OCI-LY3 (cell line): ENCODE data around the gene CELF1.

ENCODE experiments used
- H2AFZ ChIP-seq: fragments of 200-600, 300-600 bp; shearing (Covaris generic); 2 replicates; pipeline ENCODE4 v1.6.0; 2014; ENCODE audit warnings: antibody characterized with exemption, low read depth, low read length
- H3K27ac ChIP-seq: fragments of 200-600, 300-600 bp; sonication (generic); 2 replicates; pipeline ENCODE4 v1.5.1; 2014; ENCODE audit warnings: mild to moderate bottlenecking, low read length, moderate library complexity, mixed read lengths
- H3K27me3 ChIP-seq: fragments of 200-600, 300-600 bp; sonication (generic); 2 replicates; pipeline ENCODE4 v1.6.1; 2014; ENCODE audit warnings: low read depth, low read length, mixed read lengths
- H3K36me3 ChIP-seq: fragments of 200-600, 300-600 bp; sonication (generic); replicated peaks from 2 replicates; pipeline ENCODE3; 2014; ENCODE audit warnings: low read depth, low read length, mixed read lengths
- H3K4me1 ChIP-seq: fragments of 300-600, 200-600 bp; sonication (generic); 2 replicates; pipeline ENCODE4 v1.6.1; 2014; ENCODE audit warnings: low read length, mixed read lengths
- H3K4me2 ChIP-seq: fragments of 200-600, 300-600 bp; sonication (generic); 2 replicates; pipeline ENCODE4 v1.6.1; 2014; ENCODE audit warnings: low read length, mixed read lengths
- H3K4me3 ChIP-seq: fragments of 300-600, 200-600 bp; sonication (generic); 2 replicates; pipeline ENCODE4 v1.5.1; 2014; ENCODE audit warnings: antibody characterized with exemption, mild to moderate bottlenecking, low read length, moderate library complexity
- H3K79me2 ChIP-seq: fragments of 300-600, 200-600 bp; shearing (Covaris generic); 2 replicates; pipeline ENCODE4 v1.6.1; 2014; ENCODE audit warnings: mild to moderate bottlenecking, low read length, mixed read lengths
- H3K9ac ChIP-seq: fragments of 300-600, 200-600 bp; shearing (Covaris generic); 2 replicates; pipeline ENCODE4 v1.6.0; 2014; ENCODE audit warnings: mild to moderate bottlenecking, low read length, moderate library complexity
- H3K9me3 ChIP-seq: fragments of 200-600, 300-600 bp; shearing (Covaris generic); 2 replicates; pipeline ENCODE4 v1.6.1; 2014; ENCODE audit warnings: low read length, mixed read lengths; ENCODE audit not compliant: insufficient read depth
- H4K20me1 ChIP-seq: fragments of 200-600, 300-600 bp; sonication (generic); 2 replicates; pipeline ENCODE4 v1.6.1; 2016; ENCODE audit warnings: low read length, mixed read lengths; ENCODE audit not compliant: insufficient read depth
- EZH2phosphoT487 ChIP-seq: fragments of 200-600 bp; shearing (Covaris generic); IDR thresholded peaks from 2 replicates; pipeline ENCODE4 v1.6.1; 2018; ENCODE audit warnings: antibody characterized with exemption, mixed run types, low read depth
- TF ChIP-seq, protein P1 (sequence below): fragments of 200-600, 300-600 bp; sonication (generic); IDR thresholded peaks from 2 replicates; pipeline ENCODE4 v1.5.1; 2014; ENCODE audit warnings: antibody characterized with exemption, low read length, low read depth

CELF1 gene

DNA sequence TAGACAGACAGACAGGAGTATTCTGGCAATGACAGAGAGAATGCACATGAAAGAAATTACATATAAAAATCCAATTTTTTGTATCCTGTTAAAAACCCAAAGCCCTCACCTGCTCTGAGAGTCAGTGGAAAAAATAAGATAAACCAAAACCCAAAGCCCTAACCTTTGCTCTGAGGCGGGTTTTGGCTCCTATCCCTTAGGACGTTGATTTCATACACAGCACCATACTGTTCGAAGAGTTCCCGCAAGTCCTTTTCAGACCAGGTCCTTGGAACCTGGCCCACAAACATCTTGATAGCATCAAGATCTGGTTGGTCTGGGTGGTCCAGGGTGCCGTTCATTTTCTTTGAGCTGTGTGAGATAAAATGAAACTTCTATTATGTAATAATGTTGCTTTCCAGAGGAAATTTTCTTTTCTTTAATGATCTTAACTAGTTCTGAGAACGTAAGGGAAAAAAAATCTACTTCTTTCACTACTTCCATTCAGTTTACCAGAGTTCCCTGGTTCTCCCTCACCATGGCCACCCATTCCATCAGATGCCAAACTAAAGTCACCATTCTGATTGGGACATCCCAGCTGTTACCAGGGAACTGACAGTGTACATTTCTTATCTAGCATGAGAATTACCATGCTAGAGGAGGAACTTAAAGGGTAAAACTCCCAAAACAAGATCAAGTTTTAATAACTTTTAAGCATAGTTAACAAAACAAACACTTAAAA is 64.1 kb downstream of the CELF1 start:
- Histone ChIP-seq H4K20me1 (peaks cover 33% of the 10 kb centered on the region), H3K27ac (no peak overlapping the region), H3K36me3 (peaks cover 57% of the 10 kb centered on the region), H3K4me3 (no peak overlapping the region), H3K4me1 (no peaks in the 10 kb centered on the region), H3K9ac (no peak overlapping the region), H2AFZ (no peak overlapping the region), H3K27me3 (no peaks in the 10 kb centered on the region), H3K4me2 (no peak overlapping the region), H3K9me3 (no peaks in the 10 kb centered on the region), H3K79me2 (peaks cover 72% of the 10 kb centered on the region)
- TF ChIP-seq, protein P1, sequence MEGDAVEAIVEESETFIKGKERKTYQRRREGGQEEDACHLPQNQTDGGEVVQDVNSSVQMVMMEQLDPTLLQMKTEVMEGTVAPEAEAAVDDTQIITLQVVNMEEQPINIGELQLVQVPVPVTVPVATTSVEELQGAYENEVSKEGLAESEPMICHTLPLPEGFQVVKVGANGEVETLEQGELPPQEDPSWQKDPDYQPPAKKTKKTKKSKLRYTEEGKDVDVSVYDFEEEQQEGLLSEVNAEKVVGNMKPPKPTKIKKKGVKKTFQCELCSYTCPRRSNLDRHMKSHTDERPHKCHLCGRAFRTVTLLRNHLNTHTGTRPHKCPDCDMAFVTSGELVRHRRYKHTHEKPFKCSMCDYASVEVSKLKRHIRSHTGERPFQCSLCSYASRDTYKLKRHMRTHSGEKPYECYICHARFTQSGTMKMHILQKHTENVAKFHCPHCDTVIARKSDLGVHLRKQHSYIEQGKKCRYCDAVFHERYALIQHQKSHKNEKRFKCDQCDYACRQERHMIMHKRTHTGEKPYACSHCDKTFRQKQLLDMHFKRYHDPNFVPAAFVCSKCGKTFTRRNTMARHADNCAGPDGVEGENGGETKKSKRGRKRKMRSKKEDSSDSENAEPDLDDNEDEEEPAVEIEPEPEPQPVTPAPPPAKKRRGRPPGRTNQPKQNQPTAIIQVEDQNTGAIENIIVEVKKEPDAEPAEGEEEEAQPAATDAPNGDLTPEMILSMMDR, result no peak
- TF ChIP-seq EZH2phosphoT487, result no peak

DNA sequence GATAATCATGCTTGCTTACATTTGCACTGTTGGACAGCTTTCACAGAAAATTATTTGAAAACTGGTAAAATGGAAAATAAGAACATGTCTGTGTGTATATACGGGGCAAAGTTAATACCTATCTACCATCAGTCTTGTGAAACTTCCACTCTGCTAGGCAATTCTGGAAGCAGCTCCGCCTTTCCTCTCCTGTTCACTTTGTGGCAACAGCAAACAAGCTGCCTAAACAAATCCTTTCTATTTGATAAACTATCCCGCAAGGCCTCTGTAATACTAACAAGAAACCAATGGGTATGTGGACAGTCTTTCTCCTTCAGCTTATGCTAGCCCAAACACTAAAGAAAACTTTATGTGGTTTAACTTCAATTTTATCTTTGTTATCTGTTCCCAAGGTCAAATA is 64.8 kb downstream of the CELF1 start:
- Histone ChIP-seq H3K9ac (no peak overlapping the region), H3K4me3 (no peak overlapping the region), H3K27ac (no peak overlapping the region), H3K36me3 (peaks cover 60% of the 10 kb centered on the region), H3K9me3 (no peaks in the 10 kb centered on the region), H2AFZ (no peak overlapping the region), H3K79me2 (peaks cover 72% of the 10 kb centered on the region), H3K4me1 (no peaks in the 10 kb centered on the region), H3K27me3 (no peaks in the 10 kb centered on the region), H4K20me1 (peaks cover 27% of the 10 kb centered on the region), H3K4me2 (no peak overlapping the region)
- no peak for TF ChIP-seq EZH2phosphoT487
- TF ChIP-seq, protein P1, result no peak

DNA sequence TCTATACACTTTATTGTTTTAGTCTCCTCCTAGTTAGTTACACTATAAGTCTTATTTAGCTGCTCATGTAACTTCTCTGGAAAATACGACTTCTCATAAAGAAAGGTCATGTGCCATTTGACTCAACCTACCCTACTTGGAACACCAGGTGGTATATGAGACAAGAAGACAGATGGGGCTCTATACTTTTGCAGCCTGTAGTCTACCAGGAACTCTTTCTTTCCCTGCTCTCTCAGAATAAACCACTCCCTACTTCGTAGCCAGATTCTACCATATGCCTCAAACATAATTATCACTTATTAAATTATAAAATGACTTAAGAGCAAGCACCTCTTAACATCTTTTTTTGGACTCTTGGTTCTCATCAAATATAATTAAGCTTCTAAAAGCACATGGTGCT is 65.5 kb downstream of the CELF1 start:
- H3K4me2 ChIP-seq, result no peak overlapping the region
- TF ChIP-seq, protein P1, result no peak
- TF ChIP-seq EZH2phosphoT487, result no peak
- no peaks in the 10 kb centered on the region for H3K27me3 ChIP-seq
- H3K9ac ChIP-seq, result no peak overlapping the region
- no peak overlapping the region for H3K4me3 ChIP-seq
- H3K79me2 ChIP-seq, result peaks cover 68% of the 10 kb centered on the region
- H3K36me3 ChIP-seq, result peaks cover 61% of the 10 kb centered on the region
- no peak overlapping the region for H3K27ac ChIP-seq
- peaks cover 22% of the 10 kb centered on the region for H4K20me1 ChIP-seq
- H3K9me3 ChIP-seq, result no peaks in the 10 kb centered on the region
- no peak overlapping the region for H2AFZ ChIP-seq
- H3K4me1 ChIP-seq, result no peaks in the 10 kb centered on the region

DNA sequence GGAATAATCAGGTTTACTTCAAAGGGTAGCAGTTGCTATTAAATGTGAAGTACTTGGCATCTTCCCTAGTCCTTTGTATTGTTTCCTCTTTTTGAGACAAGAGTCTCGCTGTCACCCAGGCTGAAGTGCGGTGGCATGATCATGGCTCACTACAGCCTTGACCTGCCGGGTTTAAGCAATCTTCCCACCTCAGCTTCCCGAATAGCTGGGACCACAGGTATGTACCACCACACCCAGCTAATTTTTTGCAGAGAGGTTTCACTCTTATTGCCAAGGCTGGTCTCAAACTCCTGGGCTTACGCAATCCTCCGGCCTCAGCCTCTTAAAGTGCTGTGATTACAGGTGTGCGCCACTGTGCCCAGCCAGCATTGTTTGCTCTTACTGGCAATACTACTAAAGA is 67.8 kb downstream of the CELF1 start:
- Histone ChIP-seq H3K4me2 (no peak overlapping the region), H3K27ac (no peak overlapping the region), H3K79me2 (peaks cover 61% of the 10 kb centered on the region), H3K4me3 (no peak overlapping the region), H3K9ac (no peak overlapping the region), H3K4me1 (peaks cover 16% of the 10 kb centered on the region), H3K9me3 (no peaks in the 10 kb centered on the region), H3K27me3 (no peaks in the 10 kb centered on the region), H2AFZ (no peak overlapping the region), H3K36me3 (peaks cover 76% of the 10 kb centered on the region), H4K20me1 (peaks cover 12% of the 10 kb centered on the region)
- TF ChIP-seq, protein P1, result no peak
- TF ChIP-seq EZH2phosphoT487, result no peak
